ENCODE data around the gene GPHN.

DNA sequence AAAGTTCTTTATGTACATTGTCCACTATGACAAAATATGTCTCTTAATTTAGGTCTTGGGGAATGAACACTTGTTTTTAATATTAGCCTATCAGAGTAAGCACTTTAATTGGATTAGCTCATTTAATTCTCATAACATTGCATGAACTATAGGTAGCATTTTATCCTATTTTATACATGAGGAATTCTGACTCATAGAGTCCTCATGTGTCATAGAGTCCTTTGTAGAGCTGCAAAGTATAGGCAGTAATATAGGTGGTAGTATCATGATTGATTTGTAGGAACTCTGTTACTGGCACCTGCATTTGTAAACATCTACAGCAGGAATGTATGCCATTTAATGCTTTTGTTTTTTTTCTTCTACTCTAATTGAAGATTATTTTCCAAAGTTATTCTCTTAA, 96.0 kb downstream of the GPHN start:
- no peak for TF ChIP-seq CTCF (conservative IDR thresholded peaks at IDR 0.05 in 1 of 2, IDR thresholded peaks at IDR 0.05 in 1 of 2; ENCODE audit: extremely low read depth in 1 of 2, insufficient read depth in 1 of 2, low read depth in 1 of 2, low read length in 2 of 2)
- no peak for TF ChIP-seq EZH2 (IDR thresholded peaks at IDR 0.05; ENCODE audit: borderline replicate concordance, low read length)

Data from mammary epithelial cell (primary cell).